ENCODE results near the gene ADH5.

- no peak for TF ChIP-seq CTCF (IDR thresholded peaks at IDR 0.05; ENCODE audit: low read length)
- TF ChIP-seq EZH2 (IDR thresholded peaks at IDR 0.05; ENCODE audit: borderline replicate concordance, low read length) = no peak
These were observed 27.4 kb downstream of the ADH5 start for GRCh38 chr4:99061048-99061700.

All from OCI-LY1 (cell line).